Loucy (cell line): Measurements from ENCODE around the gene ALDH1A3.
A peak's percentile ranks its signal among the peaks of the same experiment; 100 is the strongest.

Experiments
- H2AFZ ChIP-seq: fragments of 200-600 bp; sonication (generic); 2 replicates; pipeline ENCODE4 v1.6.0; 2016; ENCODE audit warnings: antibody characterized with exemption, mild to moderate bottlenecking, low read length, moderate library complexity
- H3F3A ChIP-seq: fragments of 200-600 bp; 2 replicates; pipeline ENCODE4 v1.6.0; 2016; ENCODE audit warnings: antibody characterized with exemption, low read depth, mild to moderate bottlenecking
- H3K27me3 ChIP-seq: fragments of 200-600 bp; sonication (generic); 2 replicates; pipeline ENCODE4 v1.6.1; 2014; ENCODE audit warnings: low read length, mild to moderate bottlenecking; ENCODE audit not compliant: insufficient read depth, poor library complexity, severe bottlenecking
- H3K36me3 ChIP-seq: fragments of 200-600 bp; sonication (generic); 2 replicates; pipeline ENCODE4 v1.6.1; 2016; ENCODE audit warnings: low read length; ENCODE audit not compliant: insufficient read depth
- H3K4me1 ChIP-seq: fragments of 200-600 bp; sonication (generic); 2 replicates; pipeline ENCODE4 v1.5.1; 2014; ENCODE audit warnings: low read length, mild to moderate bottlenecking; ENCODE audit not compliant: insufficient read depth, poor library complexity, severe bottlenecking
- H3K4me2 ChIP-seq: fragments of 200-600 bp; sonication (generic); 2 replicates; pipeline ENCODE4 v1.6.0; 2014; ENCODE audit warnings: antibody characterized with exemption, low read length, low read depth, mild to moderate bottlenecking; ENCODE audit not compliant: poor library complexity, severe bottlenecking
- H3K4me3 ChIP-seq: fragments of 200-600 bp; sonication (generic); 2 replicates; pipeline ENCODE4 v1.5.1; 2014; ENCODE audit warnings: low read length, mild to moderate bottlenecking, mixed read lengths; ENCODE audit not compliant: poor library complexity, severe bottlenecking
- H3K79me2 ChIP-seq: fragments of 200-600 bp; sonication (generic); 2 replicates; pipeline ENCODE4 v1.6.1; 2014; ENCODE audit warnings: low read length; ENCODE audit not compliant: insufficient read depth
- H3K9ac ChIP-seq: fragments of 200-600 bp; sonication (generic); 2 replicates; pipeline ENCODE4 v1.6.0; 2014; ENCODE audit warnings: mild to moderate bottlenecking, low read depth, low read length, moderate library complexity; ENCODE audit not compliant: poor library complexity, severe bottlenecking
- H3K9me2 ChIP-seq: fragments of 200-600 bp; sonication (generic); replicated peaks from 2 replicates; pipeline ENCODE4 v1.6.1; 2016; ENCODE audit warnings: low read depth, low read length, mixed read lengths
- H3K9me3 ChIP-seq: fragments of 200-600 bp; sonication (generic); 2 replicates; pipeline ENCODE4 v1.6.1; 2014; ENCODE audit warnings: mild to moderate bottlenecking, antibody characterized with exemption, low read length, low read depth; ENCODE audit not compliant: insufficient read depth
- H4K20me1 ChIP-seq: fragments of 200-600 bp; sonication (generic); 2 replicates; pipeline ENCODE4 v1.6.0; 2014; ENCODE audit warnings: antibody characterized with exemption, low read length, mild to moderate bottlenecking; ENCODE audit not compliant: insufficient read depth, poor library complexity, severe bottlenecking
- CTCF ChIP-seq: fragments of 200-600 bp; sonication (generic); conservative IDR thresholded peaks from 2 replicates; pipeline ENCODE4 v1.5.1; 2014; ENCODE audit warnings: mild to moderate bottlenecking, antibody characterized with exemption, low read length
- EZH2phosphoT487 ChIP-seq: fragments of 200-600 bp; IDR thresholded peaks from 2 replicates; pipeline ENCODE4 v1.6.1; 2018; ENCODE audit warnings: antibody characterized with exemption, mild to moderate bottlenecking, moderate library complexity, borderline replicate concordance

ALDH1A3 gene

GRCh38 chr15:100932676-100933348 is 53.2 kb downstream of the ALDH1A3 start:
- Histone ChIP-seq H3K36me3 (no peaks in the 10 kb centered on the region), H3K4me1 (peaks cover 31% of the 10 kb centered on the region), H3F3A (no peaks in the 10 kb centered on the region), H3K27me3 (no peaks in the 10 kb centered on the region), H3K9ac (no peak overlapping the region), H3K4me3 (no peak overlapping the region), H3K9me2 (no peaks in the 10 kb centered on the region), H2AFZ (peak overlapping the region; percentile 53), H3K4me2 (peak overlapping the region; percentile 31), H3K9me3 (no peaks in the 10 kb centered on the region), H4K20me1 (no peaks in the 10 kb centered on the region), H3K79me2 (no peaks in the 10 kb centered on the region)
- TF ChIP-seq EZH2phosphoT487 (no peak), CTCF (no peak)

GRCh38 chr15:100934166-100934565 is 54.5 kb downstream of the ALDH1A3 start:
- TF ChIP-seq CTCF (no peak), EZH2phosphoT487 (no peak)
- Histone ChIP-seq H2AFZ (no peak overlapping the region), H3K9ac (no peak overlapping the region), H3K4me2 (no peak overlapping the region), H3K9me2 (no peaks in the 10 kb centered on the region), H3K4me1 (peaks cover 31% of the 10 kb centered on the region), H3K27me3 (no peaks in the 10 kb centered on the region), H3K4me3 (no peak overlapping the region), H3K36me3 (no peaks in the 10 kb centered on the region), H3K79me2 (no peaks in the 10 kb centered on the region), H3F3A (no peaks in the 10 kb centered on the region), H3K9me3 (no peaks in the 10 kb centered on the region), H4K20me1 (no peaks in the 10 kb centered on the region)

GRCh38 chr15:100934726-100935125 is 55.1 kb downstream of the ALDH1A3 start:
- Histone ChIP-seq H3K27me3 (no peaks in the 10 kb centered on the region), H3K79me2 (no peaks in the 10 kb centered on the region), H3K4me3 (no peak overlapping the region), H3K4me2 (no peak overlapping the region), H4K20me1 (no peaks in the 10 kb centered on the region), H3K4me1 (peaks cover 26% of the 10 kb centered on the region), H2AFZ (peak overlapping the region; percentile 46; the same call in 1 of the 2 replicates), H3F3A (no peaks in the 10 kb centered on the region), H3K36me3 (no peaks in the 10 kb centered on the region), H3K9ac (no peak overlapping the region), H3K9me2 (no peaks in the 10 kb centered on the region), H3K9me3 (no peaks in the 10 kb centered on the region)
- TF ChIP-seq CTCF (no peak), EZH2phosphoT487 (no peak)
